H7 (cell line): ENCODE data around the gene SDHA. TPM values are rescaled to one million over a fixed set of nuclear protein-coding genes. Genes with fewer than 3 reads are reported as not detected.
A peak's percentile ranks its signal among the peaks of the same experiment; 100 is the strongest.
"Not testable (repeated sequence)": the region's sequence is repeated elsewhere in the genome, so short reads cannot be mapped to it uniquely, and the experiment has no call there.

Experiments
- DNase-seq: peaks from one replicate; pipeline ENCODE4 v3.0.0; 2012
- H3K27me3 ChIP-seq: 2 replicates; pipeline ENCODE4 v1.6.0; 2011; ENCODE audit warnings: mild to moderate bottlenecking, low read length; ENCODE audit not compliant: control insufficient read depth, insufficient read depth
- H3K36me3 ChIP-seq: replicated peaks from 2 replicates; pipeline ENCODE4 v1.5.1; 2011; ENCODE audit warnings: low read length; ENCODE audit not compliant: control insufficient read depth, insufficient read depth
- H3K4me3 ChIP-seq: 2 replicates; pipeline ENCODE4 v1.5.1; 2011; ENCODE audit warnings: low read depth, mild to moderate bottlenecking, control low read depth, low read length, moderate library complexity; ENCODE audit not compliant: insufficient read depth
- total RNA-seq: library from RNA; depleted of rRNA; stranded (reverse); fragments of >200 nt; shearing (Covaris generic); gene quantifications from 2 replicates; pipeline ENCODE4 v1.2.3, GENCODE V29; 2014

Gene SDHA
- total RNA-seq, 1 experiment from 2014 or later, result 93.4 TPM

DNA sequence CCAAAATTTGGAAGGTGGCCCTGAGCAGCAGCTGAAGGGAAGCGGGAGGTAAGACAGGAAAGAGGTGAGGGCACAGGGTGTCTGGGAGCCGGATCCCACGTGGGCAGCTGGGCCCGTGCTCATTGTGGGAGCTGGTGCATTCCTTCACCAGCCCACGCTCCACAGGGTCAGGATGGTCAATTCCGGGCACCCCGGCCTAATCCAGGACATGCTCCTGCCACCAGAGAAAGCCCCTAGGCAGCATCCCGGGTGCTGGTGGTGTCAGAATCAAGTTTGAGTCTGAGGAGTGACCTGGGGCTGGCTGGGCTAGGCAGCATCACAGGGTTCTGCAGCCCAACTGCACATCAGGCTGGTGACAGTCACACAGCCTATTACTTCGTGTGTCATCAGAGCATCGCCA, 46.2 kb downstream of the SDHA start:
- Histone ChIP-seq H3K4me3 (no peak overlapping the region), H3K36me3 (no peaks in the 10 kb centered on the region), H3K27me3 (no peaks in the 10 kb centered on the region)
- no peak for DNase-seq

DNA sequence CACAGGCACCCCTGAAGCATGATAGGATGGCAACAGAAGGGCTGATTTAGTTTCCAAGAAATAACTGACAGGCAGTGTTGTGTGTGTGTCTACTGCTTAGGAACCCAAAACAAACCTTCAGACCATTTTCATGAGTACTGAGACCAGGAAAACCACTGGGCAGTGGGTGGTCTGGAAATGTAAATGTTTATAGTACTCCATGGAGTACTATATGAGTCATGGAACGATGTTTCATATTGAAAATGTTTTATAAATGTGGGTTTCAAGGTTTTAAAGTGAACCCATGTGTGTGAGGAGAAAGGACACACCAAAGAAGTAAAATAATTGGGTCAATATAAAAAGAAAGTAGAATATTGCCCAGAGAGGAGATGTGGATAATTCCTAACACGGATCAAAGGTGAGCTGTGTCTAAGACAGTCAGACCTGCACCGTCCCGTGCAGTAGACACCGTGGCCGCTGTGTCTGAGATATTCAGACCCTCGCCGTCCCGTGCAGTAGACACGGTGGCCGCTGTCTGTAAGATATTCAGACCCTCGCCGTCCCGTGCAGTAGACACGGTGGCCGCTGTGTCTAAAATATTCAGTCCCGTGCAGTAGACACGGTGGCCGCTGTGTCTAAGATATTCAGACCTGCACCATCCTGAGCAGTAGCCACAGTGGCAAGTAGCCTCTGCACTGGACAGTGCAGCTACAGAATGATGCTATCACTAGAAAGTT, 48.3 kb downstream of the SDHA start:
- not testable (repeated sequence) for H3K36me3 ChIP-seq, H3K27me3 ChIP-seq, H3K4me3 ChIP-seq, DNase-seq

DNA sequence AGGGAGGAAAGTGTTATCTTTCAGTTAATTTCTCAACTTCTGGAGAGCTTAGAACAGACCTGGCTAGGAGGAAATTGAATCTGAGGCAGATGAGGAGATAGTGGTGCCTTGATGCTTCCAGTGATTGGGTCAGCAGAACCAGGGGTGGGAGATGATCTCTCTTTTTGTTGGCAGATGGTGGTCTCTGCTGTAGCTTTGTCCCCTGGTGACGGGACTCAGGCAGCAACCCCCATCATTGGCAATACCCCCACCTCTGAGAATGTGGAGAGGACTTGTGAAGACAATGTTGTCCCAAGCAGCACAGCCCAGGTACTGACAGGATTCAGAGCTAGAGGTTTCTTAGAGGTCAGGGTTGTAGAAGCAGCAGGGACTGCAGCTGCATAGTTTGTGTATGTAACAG, 49.6 kb downstream of the SDHA start:
- Histone ChIP-seq H3K36me3 (no peaks in the 10 kb centered on the region), H3K27me3 (no peaks in the 10 kb centered on the region), H3K4me3 (no peak overlapping the region)
- no peak for DNase-seq

DNA sequence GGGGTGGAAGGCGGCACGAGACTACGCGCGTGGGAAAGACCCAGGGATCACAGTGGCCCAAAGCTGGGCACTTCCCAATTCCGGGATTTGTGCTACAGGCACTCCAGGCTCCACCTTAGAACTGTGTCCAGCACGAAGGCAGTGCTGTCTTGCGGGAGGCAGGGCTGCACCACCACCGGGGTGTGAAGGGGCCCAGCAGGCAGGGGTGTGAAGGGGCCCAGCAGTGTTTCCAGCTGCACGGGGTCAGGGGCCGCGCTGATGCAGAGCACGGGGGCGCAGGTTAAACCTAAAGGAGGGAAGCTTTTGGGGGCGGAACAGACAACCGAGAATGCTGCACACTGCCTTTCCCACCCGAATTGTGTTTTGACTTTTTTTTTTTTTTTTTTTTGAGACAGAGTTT, 52.2 kb downstream of the SDHA start:
- Histone ChIP-seq H3K36me3 (peaks cover 6% of the 10 kb centered on the region), H3K4me3 (no peak overlapping the region), H3K27me3 (no peaks in the 10 kb centered on the region)
- DNase-seq, result peak; percentile 55

DNA sequence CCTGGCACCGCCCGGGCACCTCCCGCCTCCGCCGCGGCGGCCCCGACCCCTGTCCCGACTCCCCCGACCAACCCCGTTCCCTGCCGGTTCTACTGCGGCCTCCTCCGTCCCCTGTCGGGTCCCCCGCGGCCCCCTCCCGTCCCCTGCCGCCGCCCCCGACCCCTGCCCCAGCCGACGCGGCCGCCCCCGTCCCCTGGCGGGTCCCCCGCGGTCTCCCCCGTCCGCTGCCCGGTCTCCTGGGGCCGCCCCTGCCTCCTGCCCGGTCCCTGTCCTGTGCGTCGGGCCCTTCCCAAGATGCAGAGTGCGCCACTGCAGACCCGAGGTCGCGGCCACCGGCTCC, 53.7 kb downstream of the SDHA start:
- not testable (repeated sequence) for DNase-seq, H3K27me3 ChIP-seq
- H3K4me3 ChIP-seq, result peak overlapping the region; percentile 94

DNA sequence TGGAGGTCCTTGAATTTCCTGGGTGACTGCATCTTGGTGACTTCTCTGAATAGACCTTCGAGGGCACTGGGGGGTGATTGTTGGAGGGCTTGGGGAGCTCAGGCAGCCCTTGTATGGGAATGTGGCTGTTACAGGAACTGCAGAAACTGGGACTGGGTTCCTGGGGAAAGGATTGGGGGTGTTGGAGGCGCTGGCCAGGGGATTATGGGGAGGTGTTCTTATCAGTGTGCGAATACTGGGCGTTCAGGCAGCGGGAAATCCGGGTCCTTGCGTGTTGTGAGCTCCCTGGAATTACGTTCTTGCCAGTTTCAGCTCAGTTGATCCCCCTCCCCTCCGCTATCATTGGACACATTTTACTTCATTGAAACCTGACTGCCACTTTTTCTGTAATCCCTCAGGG, 55.0 kb downstream of the SDHA start:
- H3K36me3 ChIP-seq, H3K4me3 ChIP-seq, H3K27me3 ChIP-seq, DNase-seq: not testable (repeated sequence)

More for the DNA sequence above, 53.7 kb downstream of the SDHA start:
- H3K36me3 ChIP-seq, result not testable (repeated sequence)

DNA sequence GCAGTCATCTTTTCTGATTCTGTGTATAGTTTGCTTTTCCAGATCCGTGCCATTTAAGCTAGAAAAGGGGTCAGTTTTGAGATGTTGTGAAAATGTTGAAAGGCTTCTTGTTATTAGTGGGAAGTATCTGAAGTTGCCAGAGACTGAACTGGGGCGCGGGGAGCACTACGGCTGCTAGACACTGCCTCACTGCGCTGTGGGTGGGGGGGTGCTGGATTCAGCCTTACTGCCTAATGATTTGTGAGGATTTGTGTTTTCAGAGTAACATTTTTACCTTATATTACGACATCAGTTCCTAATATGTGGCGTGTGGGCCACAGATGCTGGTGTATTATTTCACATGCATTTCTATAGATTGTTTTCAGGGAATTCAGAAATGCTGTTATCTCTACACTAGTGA, 55.4 kb downstream of the SDHA start:
- H3K27me3 ChIP-seq, H3K36me3 ChIP-seq, H3K4me3 ChIP-seq, DNase-seq: not testable (repeated sequence)

DNA sequence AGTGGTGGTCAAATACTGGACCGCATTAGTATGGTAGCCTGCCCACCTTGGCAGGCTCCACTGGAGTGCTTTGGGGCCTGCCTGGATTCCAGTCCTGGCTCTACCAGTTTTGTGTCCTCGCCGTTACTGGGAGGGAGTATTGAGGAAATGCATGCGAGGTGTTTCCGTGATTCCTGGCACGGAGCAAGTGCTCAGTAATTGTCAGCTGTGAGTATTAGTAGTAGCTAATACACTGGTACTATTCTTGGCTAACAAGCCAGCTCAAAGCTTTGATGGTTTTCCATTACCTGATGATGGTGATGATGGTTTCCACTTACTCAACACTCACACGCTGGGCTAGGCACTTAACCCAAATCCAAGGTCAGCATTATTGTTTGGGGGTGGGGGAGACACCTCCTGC, 56.2 kb downstream of the SDHA start:
- H3K36me3 ChIP-seq, DNase-seq, H3K4me3 ChIP-seq: not testable (repeated sequence)

DNA sequence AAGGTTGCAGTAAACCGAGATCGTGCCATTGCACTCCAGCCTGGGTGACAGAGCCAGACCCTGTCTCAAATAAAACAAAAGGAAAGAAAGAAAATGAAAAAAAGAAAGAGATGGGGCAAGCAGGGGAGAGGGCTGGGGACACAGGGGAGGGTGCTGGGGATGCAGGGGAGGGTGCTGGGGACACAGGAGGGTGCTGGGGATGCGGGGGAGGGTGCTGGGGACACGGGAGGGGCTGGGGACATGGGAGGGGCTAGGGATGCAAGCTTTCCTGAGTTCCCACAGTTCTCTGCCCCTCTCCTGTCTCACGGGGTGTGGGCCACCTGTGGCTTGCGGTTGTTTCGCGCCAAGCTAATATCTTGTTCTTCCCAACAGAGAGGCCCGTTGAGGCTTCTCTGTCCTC, 60.5 kb downstream of the SDHA start:
- no peaks in the 10 kb centered on the region for H3K27me3 ChIP-seq
- DNase-seq, result no peak

More for the DNA sequence above, 56.2 kb downstream of the SDHA start:
- not testable (repeated sequence) for H3K27me3 ChIP-seq

DNA sequence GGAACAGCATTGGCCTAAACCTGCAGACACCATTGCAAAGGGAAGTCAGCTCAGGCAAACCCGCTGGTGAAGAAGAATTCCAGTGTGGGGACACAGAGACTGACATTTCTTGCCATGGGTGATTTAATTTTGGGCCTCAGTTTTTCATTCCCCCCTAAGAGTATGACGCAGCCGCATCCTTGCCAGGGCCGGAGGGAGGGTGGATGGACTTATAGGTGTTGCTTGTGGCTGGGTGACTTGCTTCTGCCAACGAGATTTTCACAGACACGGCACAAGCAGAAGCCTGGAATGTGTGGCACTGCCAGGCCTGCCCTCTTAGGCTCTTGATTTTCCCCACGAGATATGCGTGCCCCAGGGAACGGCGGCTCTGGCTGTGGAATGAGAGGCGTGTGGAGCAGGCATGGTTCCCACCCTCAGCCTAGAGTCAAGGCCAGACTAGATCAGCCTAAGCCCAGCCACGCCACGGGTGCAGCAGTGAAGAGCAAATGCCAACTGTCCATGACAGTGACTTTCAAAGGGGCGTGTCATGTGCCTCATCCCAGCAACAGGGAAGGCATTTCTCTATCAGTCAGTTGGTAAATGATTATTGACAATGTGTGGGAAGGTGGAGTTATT, 61.0 kb downstream of the SDHA start:
- not testable (repeated sequence) for DNase-seq, H3K36me3 ChIP-seq, H3K4me3 ChIP-seq, H3K27me3 ChIP-seq

More for the DNA sequence above, 60.5 kb downstream of the SDHA start:
- Histone ChIP-seq H3K4me3 (no peak overlapping the region), H3K36me3 (peaks cover 6% of the 10 kb centered on the region)

DNA sequence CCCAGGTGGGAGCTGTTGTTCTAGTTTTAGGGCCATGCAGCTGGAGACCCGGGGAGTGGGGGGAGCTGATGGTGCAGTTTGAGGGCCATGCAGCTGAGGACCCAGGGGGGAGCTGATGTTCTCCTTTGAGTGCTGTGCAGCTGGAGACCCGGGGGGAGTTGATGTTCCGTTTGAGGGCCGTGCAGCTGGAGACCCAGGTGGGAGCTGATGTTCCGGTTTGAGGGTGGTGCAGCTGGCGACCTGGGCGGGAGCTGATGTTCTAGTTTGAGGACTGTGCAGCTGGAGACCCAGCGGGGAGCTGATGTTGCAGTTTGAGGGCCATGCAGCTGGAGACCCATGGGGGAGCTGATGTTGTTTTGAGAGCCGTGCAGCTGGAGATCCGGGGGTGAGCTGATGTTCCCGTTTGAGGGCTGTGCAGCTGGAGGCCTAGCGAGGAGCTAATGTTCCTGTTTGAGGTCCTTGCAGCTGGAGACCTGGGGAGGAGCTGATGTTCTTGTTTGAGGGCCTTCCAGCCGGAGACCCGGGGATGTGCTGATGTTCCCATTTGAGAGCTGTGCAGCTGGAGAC, 68.0 kb downstream of the SDHA start:
- DNase-seq, result no peak
- peaks cover 1% of the 10 kb centered on the region for H3K36me3 ChIP-seq
- H3K4me3 ChIP-seq, result no peak overlapping the region
- no peaks in the 10 kb centered on the region for H3K27me3 ChIP-seq

DNA sequence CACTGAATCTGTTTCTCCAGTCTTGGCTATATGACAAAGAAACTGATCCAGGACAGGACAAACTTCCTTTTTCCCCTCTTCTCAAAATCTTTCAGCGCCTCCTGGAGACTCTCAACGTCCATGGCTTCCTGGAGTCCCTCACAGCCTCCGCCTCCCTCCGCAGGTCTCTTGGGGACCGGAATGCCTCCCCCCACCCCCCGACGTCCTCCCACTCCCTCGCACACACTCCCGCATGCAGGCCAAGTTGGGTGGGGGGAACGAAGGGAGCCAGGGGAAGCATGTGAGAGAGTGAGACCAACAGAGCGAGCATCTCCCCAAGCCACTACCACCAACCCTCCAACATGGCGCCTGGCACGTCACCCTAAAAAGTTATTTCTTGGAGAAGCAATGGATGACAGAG, 72.1 kb downstream of the SDHA start:
- not testable (repeated sequence) for DNase-seq, H3K4me3 ChIP-seq, H3K27me3 ChIP-seq, H3K36me3 ChIP-seq

DNA sequence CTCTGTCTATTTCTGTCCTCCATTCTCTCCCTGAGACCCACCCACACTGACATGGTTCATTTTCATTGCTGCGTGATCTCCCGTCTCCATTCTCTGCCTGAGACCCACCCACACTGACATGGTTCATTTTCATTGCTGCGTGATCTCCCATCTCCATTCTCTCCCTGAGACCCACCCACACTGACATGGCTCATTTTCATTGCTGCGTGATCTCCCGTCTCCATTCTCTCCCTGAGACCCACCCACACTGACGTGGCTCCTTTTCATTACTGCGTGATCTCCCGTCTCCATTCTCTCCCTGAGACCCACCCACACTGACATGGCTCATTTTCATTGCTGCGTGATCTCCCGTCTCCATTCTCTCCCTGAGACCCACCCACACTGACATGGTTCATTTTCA, 73.2 kb downstream of the SDHA start:
- not testable (repeated sequence) for H3K4me3 ChIP-seq, H3K36me3 ChIP-seq, H3K27me3 ChIP-seq, DNase-seq

DNA sequence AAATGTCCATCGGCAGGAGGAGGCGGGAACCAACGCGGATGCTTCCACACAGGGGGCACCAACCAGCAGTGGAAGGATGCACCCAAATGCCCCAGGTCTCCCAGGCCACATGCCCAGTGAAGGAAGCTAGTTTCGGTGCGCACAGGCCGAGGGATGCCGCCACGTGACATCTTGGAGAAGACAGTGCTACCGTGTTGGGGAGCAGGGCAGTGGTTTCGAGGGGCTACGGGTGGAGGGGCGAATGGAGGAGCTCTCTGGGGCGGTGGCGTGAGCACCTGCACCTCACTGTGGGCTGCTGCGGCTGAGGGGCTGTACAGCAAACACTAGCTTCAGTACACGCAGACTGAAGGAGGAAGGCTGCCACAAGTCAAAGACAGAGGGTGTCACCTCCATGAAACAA, 76.7 kb downstream of the SDHA start:
- not testable (repeated sequence) for DNase-seq, H3K27me3 ChIP-seq, H3K36me3 ChIP-seq, H3K4me3 ChIP-seq

DNA sequence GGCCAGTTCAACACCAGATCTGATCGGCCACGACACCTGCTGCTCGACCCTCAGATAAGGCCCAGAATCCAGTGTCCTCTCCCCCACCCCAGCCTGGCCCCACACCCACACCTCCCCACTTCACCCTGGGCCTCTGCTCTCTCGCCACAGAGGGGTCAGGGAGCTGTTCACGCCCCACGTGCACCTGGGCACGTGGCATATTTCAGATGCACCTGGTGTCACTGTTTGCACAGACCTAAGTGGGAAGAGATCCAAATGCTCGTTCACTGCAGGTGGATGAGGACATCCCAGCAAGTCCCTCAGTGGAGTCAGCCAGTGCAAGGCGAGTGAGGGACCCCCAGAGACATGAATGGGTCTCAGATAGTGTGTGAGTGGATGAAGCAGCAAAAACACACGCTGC, 78.1 kb downstream of the SDHA start:
- H3K36me3 ChIP-seq, H3K4me3 ChIP-seq, H3K27me3 ChIP-seq, DNase-seq: not testable (repeated sequence)
